Endodermal cell (in vitro differentiated cells): ENCODE results near the gene SARNP. TPM values are rescaled to one million over a fixed set of nuclear protein-coding genes. Genes with fewer than 3 reads are reported as not detected.

Source experiments
- DNase-seq: peaks from one replicate; pipeline ENCODE4 v3.0.0-alpha.2; 2017
- H3K27ac ChIP-seq: 2 replicates; pipeline ENCODE4 v1.5.1; 2013; ENCODE audit warnings: mild to moderate bottlenecking, low read depth, low read length, moderate library complexity
- H3K27me3 ChIP-seq: 2 replicates; pipeline ENCODE4 v1.6.1; 2013; ENCODE audit warnings: mild to moderate bottlenecking, low read length, moderate library complexity; ENCODE audit not compliant: insufficient read depth, control insufficient read depth, poor library complexity, severe bottlenecking
- H3K36me3 ChIP-seq: 2 replicates; pipeline ENCODE4 v1.7.0; 2013; ENCODE audit warnings: mild to moderate bottlenecking, low read length, moderate library complexity; ENCODE audit not compliant: control insufficient read depth, insufficient read depth
- H3K4me1 ChIP-seq: one replicate; pipeline ENCODE4 v1.7.0; 2013; ENCODE audit warnings: low read length; ENCODE audit not compliant: control insufficient read depth, insufficient read depth
- H3K4me3 ChIP-seq: 2 replicates; pipeline ENCODE4 v1.5.1; 2013; ENCODE audit warnings: mild to moderate bottlenecking, low read length, moderate library complexity
- H3K9ac ChIP-seq: 2 replicates; pipeline ENCODE4 v1.6.1; 2013; ENCODE audit warnings: mild to moderate bottlenecking, low read length, moderate library complexity; ENCODE audit not compliant: poor library complexity, severe bottlenecking; ENCODE audit errors: extremely low read depth
- H3K9me3 ChIP-seq: 2 replicates; pipeline ENCODE4 v1.6.1; 2013; ENCODE audit warnings: mild to moderate bottlenecking, low read length, moderate library complexity; ENCODE audit not compliant: control insufficient read depth
- H3K27ac Mint-ChIP-seq: 2 replicates; pipeline ENCODE4 v1.8.0; 2020; ENCODE audit warnings: mixed read lengths
- H3K27me3 Mint-ChIP-seq: 2 replicates; pipeline ENCODE4 v1.8.0; 2021; ENCODE audit warnings: mild to moderate bottlenecking, mixed read lengths; ENCODE audit not compliant: insufficient read depth
- H3K36me3 Mint-ChIP-seq: 2 replicates; pipeline ENCODE4 v1.8.0; 2020; ENCODE audit warnings: low read depth, mixed read lengths
- H3K4me1 Mint-ChIP-seq: 2 replicates; pipeline ENCODE4 v1.8.0; 2020; ENCODE audit warnings: mixed read lengths
- H3K4me3 Mint-ChIP-seq: 2 replicates; pipeline ENCODE4 v1.8.0; 2020; ENCODE audit warnings: mild to moderate bottlenecking, moderate library complexity, mixed read lengths
- H3K9me3 Mint-ChIP-seq: 2 replicates; pipeline ENCODE4 v1.8.0; 2020; ENCODE audit warnings: mild to moderate bottlenecking, mixed read lengths
- WGBS, 2 experiments: methylation state at CpG; one replicate each; pipeline versions ENCODE4 v1.1.5 to v1.1.7; 2013; ENCODE audit warnings: missing lambda C conversion rate in 2 of 2, mixed read lengths in 1 of 2; ENCODE audit not compliant: insufficient coverage in 1 of 2, insufficient read length in 1 of 2; 5-methylcytosine and 5-hydroxymethylcytosine counted together
- total RNA-seq, 2 donors: library from RNA; stranded (reverse); fragmentation: NEBNext Ultra II Directional in 1 of 2; extraction: Animal tissue kit (Norgen Biotek cat#: 25700) in 1 of 2; gene quantifications; 2 replicates in 1 of 2; 3 replicates in 1 of 2; pipeline ENCODE4 v1.2.1, GENCODE V29; 2021
- TF ChIP-seq, protein P1 (sequence below): fragments of 200-600 bp; sonication (generic); conservative IDR thresholded peaks from 2 replicates; pipeline ENCODE4 v1.5.0; 2021; ENCODE audit warnings: antibody characterized with exemption, mild to moderate bottlenecking

SARNP gene
- total RNA-seq, 2 donors from 2014 or later, result 95.7 to 119 TPM

- no peak overlapping the region for H3K27ac Mint-ChIP-seq
- Histone ChIP-seq H3K36me3 (peaks cover 66% of the 10 kb centered on the region), H3K4me3 (no peak overlapping the region), H3K27me3 (no peaks in the 10 kb centered on the region), H3K9me3 (no peaks in the 10 kb centered on the region), H3K9ac (no peak overlapping the region), H3K27ac (no peak overlapping the region), H3K4me1 (peaks cover 5% of the 10 kb centered on the region)
- H3K4me3 Mint-ChIP-seq, result no peak overlapping the region
- no peak for DNase-seq
- TF ChIP-seq, protein P1, sequence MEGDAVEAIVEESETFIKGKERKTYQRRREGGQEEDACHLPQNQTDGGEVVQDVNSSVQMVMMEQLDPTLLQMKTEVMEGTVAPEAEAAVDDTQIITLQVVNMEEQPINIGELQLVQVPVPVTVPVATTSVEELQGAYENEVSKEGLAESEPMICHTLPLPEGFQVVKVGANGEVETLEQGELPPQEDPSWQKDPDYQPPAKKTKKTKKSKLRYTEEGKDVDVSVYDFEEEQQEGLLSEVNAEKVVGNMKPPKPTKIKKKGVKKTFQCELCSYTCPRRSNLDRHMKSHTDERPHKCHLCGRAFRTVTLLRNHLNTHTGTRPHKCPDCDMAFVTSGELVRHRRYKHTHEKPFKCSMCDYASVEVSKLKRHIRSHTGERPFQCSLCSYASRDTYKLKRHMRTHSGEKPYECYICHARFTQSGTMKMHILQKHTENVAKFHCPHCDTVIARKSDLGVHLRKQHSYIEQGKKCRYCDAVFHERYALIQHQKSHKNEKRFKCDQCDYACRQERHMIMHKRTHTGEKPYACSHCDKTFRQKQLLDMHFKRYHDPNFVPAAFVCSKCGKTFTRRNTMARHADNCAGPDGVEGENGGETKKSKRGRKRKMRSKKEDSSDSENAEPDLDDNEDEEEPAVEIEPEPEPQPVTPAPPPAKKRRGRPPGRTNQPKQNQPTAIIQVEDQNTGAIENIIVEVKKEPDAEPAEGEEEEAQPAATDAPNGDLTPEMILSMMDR, result no peak
- H3K36me3 Mint-ChIP-seq, result peaks cover 43% of the 10 kb centered on the region
- H3K27me3 Mint-ChIP-seq, result no peaks in the 10 kb centered on the region
- no peaks in the 10 kb centered on the region for H3K9me3 Mint-ChIP-seq
- WGBS, 2 experiments, result 88 to 98% methylated on average over 3 to 4 of the region's 4 CpGs
- peaks cover 17% of the 10 kb centered on the region for H3K4me1 Mint-ChIP-seq
These were observed 50.4 kb downstream of the SARNP start for GRCh38 chr12:55767156-55767555.

DNA sequence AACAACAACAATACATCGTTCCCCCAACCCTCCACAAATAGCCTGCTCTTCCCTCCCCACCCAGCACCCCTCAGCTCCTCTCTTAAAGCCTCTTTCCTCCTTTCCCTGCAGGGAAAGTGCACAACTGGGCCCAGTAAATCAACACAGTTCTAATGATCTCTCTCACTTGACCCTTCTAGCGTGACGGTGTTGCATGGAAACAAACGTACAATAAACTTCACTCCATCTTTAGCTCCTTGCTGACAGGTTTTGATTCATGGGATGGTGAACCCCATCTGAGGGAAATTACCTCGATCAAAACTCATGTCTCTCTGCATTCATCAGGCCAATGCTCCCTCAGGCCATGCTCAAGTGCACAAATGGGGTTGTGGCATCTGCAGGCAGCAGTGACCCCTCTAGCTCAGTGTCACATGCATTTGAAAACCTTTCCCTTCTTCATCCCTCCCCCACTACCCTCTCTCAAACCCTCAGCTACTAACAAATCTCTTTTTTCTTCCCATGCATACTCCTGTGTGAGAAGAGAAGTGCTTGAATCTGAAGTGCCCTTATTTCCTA, 51.7 kb downstream of the SARNP start:
- Mint-ChIP-seq H3K4me3 (no peak overlapping the region), H3K36me3 (peaks cover 39% of the 10 kb centered on the region), H3K4me1 (peaks cover 19% of the 10 kb centered on the region), H3K27ac (no peak overlapping the region), H3K27me3 (no peaks in the 10 kb centered on the region), H3K9me3 (no peaks in the 10 kb centered on the region)
- Histone ChIP-seq H3K9me3 (peaks cover under 1% of the 10 kb centered on the region), H3K27me3 (no peaks in the 10 kb centered on the region), H3K27ac (peak overlapping the region; percentile 59), H3K36me3 (peaks cover 61% of the 10 kb centered on the region), H3K9ac (no peak overlapping the region), H3K4me1 (peaks cover 5% of the 10 kb centered on the region), H3K4me3 (no peak overlapping the region)
- 86 to 92% methylated on average over 4 to 5 of the region's 5 CpGs for WGBS, 2 experiments
- TF ChIP-seq, protein P1, result no peak
- no peak for DNase-seq

- no peak overlapping the region for H3K27ac ChIP-seq
- no peak overlapping the region for H3K4me3 ChIP-seq
- H3K27me3 ChIP-seq, result no peaks in the 10 kb centered on the region
- H3K36me3 ChIP-seq, result peaks cover 70% of the 10 kb centered on the region
- Mint-ChIP-seq H3K27me3 (no peaks in the 10 kb centered on the region), H3K27ac (no peak overlapping the region), H3K4me3 (no peak overlapping the region), H3K9me3 (peaks cover 13% of the 10 kb centered on the region), H3K36me3 (peaks cover 59% of the 10 kb centered on the region), H3K4me1 (peaks cover 24% of the 10 kb centered on the region)
- H3K9me3 ChIP-seq, result peaks cover 22% of the 10 kb centered on the region
- peaks cover 5% of the 10 kb centered on the region for H3K4me1 ChIP-seq
- no peak overlapping the region for H3K9ac ChIP-seq
- TF ChIP-seq, protein P1, result no peak
- DNase-seq, result no peak
These were observed 54.9 kb downstream of the SARNP start for GRCh38 chr12:55762646-55763045.
